Brain microvascular endothelial cell (primary cell): ENCODE data around the gene HACD2.

Source experiments
- DNase-seq: peaks from one replicate; pipeline ENCODE4 v3.0.0-alpha.2; 2020
- H3K27ac ChIP-seq: fragments of 250-450 bp; sonication (Bioruptor Pico); 2 replicates; pipeline ENCODE4 v1.5.1; 2020; ENCODE audit warnings: mild to moderate bottlenecking, moderate library complexity
- H3K27me3 ChIP-seq: fragments of 250-450 bp; sonication (Bioruptor Pico); replicated peaks from 2 replicates; pipeline ENCODE4 v1.5.1; 2020; ENCODE audit warnings: mild to moderate bottlenecking
- H3K36me3 ChIP-seq: fragments of 250-450 bp; sonication (Bioruptor Pico); replicated peaks from 2 replicates; pipeline ENCODE4 v1.5.1; 2020; ENCODE audit warnings: mild to moderate bottlenecking
- H3K4me3 ChIP-seq: 2 replicates; pipeline ENCODE4 v1.5.1; 2011; ENCODE audit warnings: low read depth, mild to moderate bottlenecking, control low read depth, low read length, moderate library complexity
- in situ Hi-C: cut with HindIII; loops from 2 replicates; pipeline ENCODE4 v1.10.0; 2017; ENCODE audit warnings: low sequenced_read_pairs, low pct_ligation_motif_present
- TF ChIP-seq, protein P1 (sequence below): IDR thresholded peaks from 2 replicates; pipeline ENCODE4 v1.5.1; 2011; ENCODE audit warnings: low read depth, mild to moderate bottlenecking, moderate library complexity, low read length, control low read depth, inconsistent platforms; ENCODE audit errors: missing control alignments

The HACD2 gene

DNA sequence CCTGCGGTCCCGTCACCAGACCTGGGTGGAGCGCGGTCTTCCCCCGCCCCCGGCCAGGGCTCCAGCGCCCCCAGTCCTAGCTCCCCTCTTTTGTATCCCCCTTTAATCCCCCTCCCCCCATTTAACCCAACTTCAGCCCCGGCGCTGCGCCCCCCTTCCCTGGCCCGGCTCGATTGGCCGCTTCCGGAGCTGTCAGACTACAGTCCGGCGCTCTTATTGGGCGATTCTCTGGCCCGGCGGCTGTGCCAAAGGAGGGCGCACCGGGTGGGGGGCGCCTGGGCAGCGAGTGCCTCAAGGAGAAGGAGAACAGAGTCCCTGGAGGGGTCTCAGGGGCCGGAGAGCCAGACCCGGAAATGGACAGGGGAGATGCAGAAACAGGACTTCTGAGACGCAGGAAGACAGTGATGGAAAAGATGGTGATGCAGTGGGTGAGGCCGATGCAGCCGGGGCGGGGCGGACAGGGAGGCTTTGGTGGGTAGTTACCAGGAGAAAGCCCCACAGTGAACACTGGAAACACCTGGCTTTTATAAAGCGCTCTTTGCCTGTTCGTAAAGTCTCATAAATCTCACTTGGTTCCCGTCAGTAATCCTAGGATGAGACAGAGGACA lies 134.8 kb downstream of the HACD2 start:
- no peak for DNase-seq
- no peaks in the 10 kb centered on the region for H3K36me3 ChIP-seq
- TF ChIP-seq, protein P1, sequence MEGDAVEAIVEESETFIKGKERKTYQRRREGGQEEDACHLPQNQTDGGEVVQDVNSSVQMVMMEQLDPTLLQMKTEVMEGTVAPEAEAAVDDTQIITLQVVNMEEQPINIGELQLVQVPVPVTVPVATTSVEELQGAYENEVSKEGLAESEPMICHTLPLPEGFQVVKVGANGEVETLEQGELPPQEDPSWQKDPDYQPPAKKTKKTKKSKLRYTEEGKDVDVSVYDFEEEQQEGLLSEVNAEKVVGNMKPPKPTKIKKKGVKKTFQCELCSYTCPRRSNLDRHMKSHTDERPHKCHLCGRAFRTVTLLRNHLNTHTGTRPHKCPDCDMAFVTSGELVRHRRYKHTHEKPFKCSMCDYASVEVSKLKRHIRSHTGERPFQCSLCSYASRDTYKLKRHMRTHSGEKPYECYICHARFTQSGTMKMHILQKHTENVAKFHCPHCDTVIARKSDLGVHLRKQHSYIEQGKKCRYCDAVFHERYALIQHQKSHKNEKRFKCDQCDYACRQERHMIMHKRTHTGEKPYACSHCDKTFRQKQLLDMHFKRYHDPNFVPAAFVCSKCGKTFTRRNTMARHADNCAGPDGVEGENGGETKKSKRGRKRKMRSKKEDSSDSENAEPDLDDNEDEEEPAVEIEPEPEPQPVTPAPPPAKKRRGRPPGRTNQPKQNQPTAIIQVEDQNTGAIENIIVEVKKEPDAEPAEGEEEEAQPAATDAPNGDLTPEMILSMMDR: no peak
- H3K27me3 ChIP-seq: peaks cover 48% of the 10 kb centered on the region
- in situ Hi-C loops: no loop called here
- no peak overlapping the region for H3K27ac ChIP-seq
- peak overlapping the region; percentile 56 for H3K4me3 ChIP-seq

DNA sequence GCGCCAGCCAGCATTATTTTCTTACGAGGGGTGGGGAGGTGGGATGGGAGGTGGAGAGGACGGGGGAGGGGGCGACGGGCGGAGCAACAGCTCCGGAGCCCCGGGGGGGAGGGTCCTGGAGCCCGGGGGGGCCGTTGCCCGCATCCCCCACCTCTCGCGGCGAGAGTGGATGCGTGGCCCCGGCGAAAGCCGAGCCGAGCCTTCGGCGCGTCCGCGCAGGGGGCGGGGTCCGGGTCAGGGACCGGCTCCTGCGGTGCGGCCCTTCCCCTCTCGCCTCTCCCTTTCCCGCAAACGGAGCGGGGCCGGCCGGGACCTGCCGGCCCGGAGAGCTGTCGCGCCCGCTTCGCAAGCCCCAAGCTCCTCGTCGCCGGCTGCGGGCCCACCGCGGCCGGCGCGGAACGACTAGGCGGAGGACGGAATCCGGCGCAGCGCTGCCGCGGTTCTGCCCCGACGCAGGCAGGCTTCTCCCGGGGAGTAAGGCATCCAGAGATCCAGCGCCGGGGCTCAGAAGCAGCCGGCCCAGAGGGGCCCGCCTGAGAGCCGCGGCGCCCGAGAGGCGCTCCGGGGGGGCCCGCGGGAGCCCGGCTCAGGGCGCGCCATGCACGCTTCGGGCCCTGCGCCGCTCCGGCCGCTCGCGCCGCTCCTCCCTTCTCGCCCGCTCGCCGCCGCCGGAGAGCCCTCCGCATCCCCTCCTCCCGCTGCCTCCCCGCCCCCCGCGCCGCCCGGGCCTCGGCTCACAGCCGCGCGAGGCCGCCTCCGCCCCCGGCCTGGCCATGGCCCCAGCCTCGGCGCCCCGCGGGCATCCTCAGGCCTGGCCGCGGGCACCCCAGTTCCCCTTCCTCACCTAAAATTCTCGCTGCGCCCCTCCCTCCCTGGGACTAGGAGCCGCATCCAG lies 135.5 kb downstream of the HACD2 start:
- Histone ChIP-seq H3K27me3 (peaks cover 54% of the 10 kb centered on the region), H3K27ac (no peak overlapping the region), H3K4me3 (peak overlapping the region; percentile 56), H3K36me3 (no peaks in the 10 kb centered on the region)
- no peak for DNase-seq
- in situ Hi-C loops: no loop called here
- TF ChIP-seq, protein P1: no peak

- TF ChIP-seq, protein P1: no peak
- Histone ChIP-seq H3K27me3 (peaks cover 61% of the 10 kb centered on the region), H3K27ac (no peak within 1 kb of the TSS), H3K4me3 (peak within 1 kb of the TSS; percentile 56), H3K36me3 (no peaks in the 10 kb centered on the region)
- in situ Hi-C loops: no loop called here
- DNase-seq: no peak
These were observed 136.2 kb downstream of the HACD2 start, which contains the start of gene ADCY5 for GRCh38 chr3:123448536-123449101. Gene ADCY5 (minus strand): TSS chr3:123449090. CDS start chr3:123448545, 545 bp downstream.

DNA sequence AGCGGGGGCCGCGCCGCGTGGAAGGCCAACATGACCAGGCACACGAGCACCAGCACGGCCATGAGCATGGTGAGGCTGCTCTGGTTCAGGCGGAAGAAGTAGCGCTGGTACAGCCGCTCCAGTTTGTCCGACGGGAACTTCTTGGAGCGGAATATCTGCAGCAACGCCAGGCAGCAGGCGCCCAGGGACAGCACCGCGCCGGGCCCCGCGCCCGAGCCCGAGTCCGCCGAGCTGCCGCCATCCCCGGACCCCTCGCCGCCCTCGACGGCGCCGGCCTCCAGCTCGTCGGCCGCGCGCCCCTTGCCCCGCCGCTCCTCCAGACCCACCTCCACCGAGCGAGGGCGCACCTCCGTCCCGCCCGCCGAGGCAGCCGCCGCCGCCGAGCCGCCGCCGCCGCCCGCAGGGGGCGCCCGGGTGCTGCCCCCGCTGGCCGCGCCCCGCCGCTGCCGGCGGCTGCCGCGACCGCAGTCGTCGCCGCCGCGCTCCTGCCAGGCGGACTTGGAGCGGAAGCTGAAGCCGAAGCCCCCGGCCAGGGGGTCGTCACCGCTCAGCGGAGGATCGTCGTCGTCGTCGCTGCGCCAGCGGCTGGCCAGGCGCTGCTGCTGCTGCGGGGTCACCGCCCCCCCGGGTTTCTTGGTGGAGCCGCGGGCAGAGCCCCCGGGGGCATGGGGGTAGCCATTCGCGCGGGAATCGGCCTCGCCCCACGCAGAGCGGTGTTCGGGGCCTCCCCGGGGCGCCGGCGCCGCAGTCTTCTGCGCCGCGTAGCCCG lies 136.9 kb downstream of the HACD2 start:
- peaks cover 62% of the 10 kb centered on the region for H3K27me3 ChIP-seq
- H3K36me3 ChIP-seq: no peaks in the 10 kb centered on the region
- H3K27ac ChIP-seq: no peak overlapping the region
- no peak overlapping the region for H3K4me3 ChIP-seq
- DNase-seq: no peak
- TF ChIP-seq, protein P1: no peak
- in situ Hi-C loops: no loop called here

- Histone ChIP-seq H3K27me3 (peaks cover 62% of the 10 kb centered on the region), H3K36me3 (no peaks in the 10 kb centered on the region), H3K27ac (no peak overlapping the region), H3K4me3 (no peak overlapping the region)
- no peak for DNase-seq
- in situ Hi-C loops: no loop called here
- TF ChIP-seq, protein P1: no peak
These were observed 137.5 kb downstream of the HACD2 start for GRCh38 chr3:123447416-123447748.
